ENCODE data around the gene CEP55. TPM values are rescaled to one million over a fixed set of nuclear protein-coding genes. Genes with fewer than 3 reads are reported as not detected.

CEP55 gene
- total RNA-seq: 56.3 and 78.7 TPM in 2 replicates

DNA sequence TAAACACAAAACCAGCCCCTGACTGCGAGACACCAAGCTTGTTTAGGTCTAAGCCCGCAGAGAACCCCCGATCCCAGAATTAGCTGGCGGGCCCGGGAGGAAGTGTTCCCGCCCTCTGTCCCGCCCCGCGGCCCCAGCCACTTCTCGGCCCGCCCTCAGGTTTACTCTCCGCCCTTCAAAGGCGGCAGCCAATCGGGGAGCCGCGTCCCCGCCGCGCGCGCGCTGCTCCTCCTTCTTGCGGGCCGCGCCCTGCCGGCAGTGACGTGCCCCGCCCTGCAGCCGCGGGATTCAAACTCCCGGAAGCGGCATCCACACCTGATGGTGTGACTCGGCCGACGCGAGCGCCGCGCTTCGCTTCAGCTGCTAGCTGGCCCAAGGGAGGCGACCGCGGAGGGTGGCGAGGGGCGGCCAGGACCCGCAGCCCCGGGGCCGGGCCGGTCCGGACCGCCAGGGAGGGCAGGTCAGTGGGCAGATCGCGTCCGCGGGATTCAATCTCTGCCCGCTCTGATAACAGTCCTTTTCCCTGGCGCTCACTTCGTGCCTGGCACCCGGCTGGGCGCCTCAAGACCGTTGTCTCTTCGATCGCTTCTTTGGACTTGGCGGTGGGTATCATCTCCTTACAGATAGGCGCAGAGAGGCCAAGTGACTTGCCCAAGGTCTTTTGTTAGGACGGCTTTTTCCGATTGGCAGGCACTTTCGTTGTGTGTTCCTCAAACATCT is at the start of gene CEP55:
CEP55 (plus strand) TSS at position 291 of the 720 bp plus-strand sequence. CDS start 3,440 bp downstream, outside the sequence.

GRCh38 chr10:93482145-93482834 is 14.1 kb upstream of the CEP55 start, which contains the start of gene MYOF:
TSS of gene MYOF (minus strand) at chr10:93482334. CDS start at chr10:93482194, 140 bp downstream.

GRCh38 chr10:93566435-93567276 is 70.2 kb downstream of the CEP55 start, which contains the start of gene FFAR4:
TSS of gene FFAR4 (plus strand) at chr10:93566665. CDS start at chr10:93566721, 56 bp downstream.

Other genes with a start within 250 kb of the CEP55 start
- 138 and 147 TPM in 2 replicates for gene MYOF, start 14.3 kb upstream of the CEP55 start, total RNA-seq
- not detected in 2 replicates for gene FFAR4, start 70.1 kb downstream of the CEP55 start, total RNA-seq
- gene RBP4, start 104.6 kb downstream of the CEP55 start, total RNA-seq: 2.8 and 5.5 TPM in 2 replicates
- gene PDE6C, start 115.9 kb downstream of the CEP55 start, total RNA-seq: not detected in 2 replicates
- 2.4 and 3.5 TPM in 2 replicates for gene FRA10AC1, start 206.0 kb downstream of the CEP55 start, total RNA-seq